Stimulated activated naive CD8-positive, alpha-beta T cell treated with anti-CD3 and anti-CD28 coated beads, Interleukin-15, amount 100 ng/mL, for 72 hours (primary cell): ENCODE data around the gene MTUS2.
"Not testable (repeated sequence)": the region's sequence is repeated elsewhere in the genome, so short reads cannot be mapped to it uniquely, and the experiment has no call there.

Source experiments
- ATAC-seq: fragments of 150-1000 bp; cut with Tn5 transposase; 2 replicates; pipeline ENCODE4 v1.10.0; 2021; ENCODE audit warnings: mild to moderate bottlenecking, moderate library complexity
- DNase-seq, 2 donors: peaks; one replicate each; pipeline ENCODE4 v3.0.0; 2021 to 2022
- H3K27ac Mint-ChIP-seq, 2 donors: one replicate each; pipeline ENCODE4 v1.8.0; 2022; ENCODE audit warnings: mild to moderate bottlenecking in 2 of 2, mixed read lengths in 2 of 2, moderate library complexity in 2 of 2
- H3K27me3 Mint-ChIP-seq: one replicate; pipeline ENCODE4 v1.8.0; 2022; ENCODE audit warnings: mixed read lengths
- H3K4me1 Mint-ChIP-seq: one replicate; pipeline ENCODE4 v1.8.0; 2022; ENCODE audit warnings: mild to moderate bottlenecking, mixed read lengths
- H3K4me3 Mint-ChIP-seq, 2 donors: one replicate each; pipeline ENCODE4 v1.8.0; 2022; ENCODE audit warnings: mild to moderate bottlenecking in 2 of 2, mixed read lengths in 2 of 2, moderate library complexity in 1 of 2
- H3K9me3 Mint-ChIP-seq, 2 donors: one replicate each; pipeline ENCODE4 v1.8.0; 2022; ENCODE audit warnings: mixed read lengths in 2 of 2

Gene MTUS2

DNA sequence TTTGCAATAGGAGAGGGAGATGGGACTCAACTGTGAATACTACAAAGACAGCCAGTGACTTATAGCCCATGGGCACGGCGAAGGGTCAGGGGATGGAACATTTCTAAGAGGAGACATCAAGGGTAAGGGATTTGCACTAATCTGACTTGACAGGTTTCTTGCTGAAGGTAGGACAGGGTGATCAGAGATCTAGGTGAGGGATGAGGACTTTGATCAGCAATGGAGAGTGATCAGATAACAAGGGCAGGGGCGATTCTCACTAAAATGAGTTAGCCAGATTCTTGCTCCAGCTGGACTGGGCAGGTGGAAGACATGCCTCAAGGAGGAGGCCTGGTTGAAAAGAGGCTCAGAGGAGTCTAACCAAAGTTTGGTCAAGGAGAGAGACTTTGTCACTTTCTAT is 566.1 kb downstream of the MTUS2 start:
- ATAC-seq (no peak), DNase-seq (no peak)
- H3K4me3 Mint-ChIP-seq, result no peak overlapping the region
- peak overlapping the region in 1 of 2 donors; percentile 43 for H3K27ac Mint-ChIP-seq
- H3K9me3 Mint-ChIP-seq, result peaks cover 0 to under 1% of the 10 kb centered on the region in 2 donors
- H3K4me1 Mint-ChIP-seq, result no peaks in the 10 kb centered on the region
- no peaks in the 10 kb centered on the region for H3K27me3 Mint-ChIP-seq

DNA sequence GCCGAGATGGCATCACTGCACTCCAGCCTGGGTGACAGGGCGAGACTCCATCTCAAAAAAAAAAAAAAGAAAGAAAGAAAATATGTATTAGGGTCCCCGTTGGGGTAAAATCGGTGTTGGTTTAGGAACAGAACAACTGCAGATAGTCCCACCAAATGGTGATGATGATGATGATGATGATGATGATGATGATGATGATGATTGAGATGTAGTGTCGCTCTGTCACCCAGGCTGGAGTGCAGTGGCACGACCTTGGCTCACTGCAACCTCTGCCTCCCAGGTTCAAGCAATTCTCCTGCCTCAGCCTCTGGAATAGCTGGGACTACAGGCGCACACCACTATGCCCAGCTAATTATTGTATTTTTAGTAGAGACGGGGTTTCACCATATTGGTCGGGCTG is 570.5 kb downstream of the MTUS2 start:
- not testable (repeated sequence) for H3K9me3 Mint-ChIP-seq, H3K4me3 Mint-ChIP-seq, H3K27ac Mint-ChIP-seq, H3K4me1 Mint-ChIP-seq, DNase-seq, ATAC-seq
- H3K27me3 Mint-ChIP-seq, result peaks cover 32% of the 10 kb centered on the region

DNA sequence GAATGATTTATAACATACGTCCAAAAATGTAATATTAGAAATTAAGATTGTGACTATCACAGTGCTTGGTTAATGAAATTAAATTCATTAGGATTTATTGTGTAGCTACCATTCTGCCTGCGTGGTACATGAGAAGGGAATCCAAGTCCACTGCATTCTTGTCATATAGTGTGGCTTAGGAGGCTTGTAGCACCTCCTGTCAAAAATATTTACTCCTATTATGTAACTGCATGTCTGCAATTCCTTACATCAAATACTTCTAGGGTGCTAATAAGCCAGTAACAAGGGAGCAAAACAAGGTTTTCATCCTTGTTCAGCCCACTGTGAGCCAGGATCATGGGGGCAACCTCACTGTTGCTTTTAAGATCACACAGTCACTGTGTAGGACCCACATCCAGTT is 576.3 kb downstream of the MTUS2 start:
- ATAC-seq (no peak), DNase-seq (no peak)
- no peak overlapping the region for H3K4me3 Mint-ChIP-seq
- H3K27me3 Mint-ChIP-seq, result peaks cover 41% of the 10 kb centered on the region
- H3K4me1 Mint-ChIP-seq, result no peaks in the 10 kb centered on the region
- H3K27ac Mint-ChIP-seq, result no peak overlapping the region
- no peaks in the 10 kb centered on the region for H3K9me3 Mint-ChIP-seq

DNA sequence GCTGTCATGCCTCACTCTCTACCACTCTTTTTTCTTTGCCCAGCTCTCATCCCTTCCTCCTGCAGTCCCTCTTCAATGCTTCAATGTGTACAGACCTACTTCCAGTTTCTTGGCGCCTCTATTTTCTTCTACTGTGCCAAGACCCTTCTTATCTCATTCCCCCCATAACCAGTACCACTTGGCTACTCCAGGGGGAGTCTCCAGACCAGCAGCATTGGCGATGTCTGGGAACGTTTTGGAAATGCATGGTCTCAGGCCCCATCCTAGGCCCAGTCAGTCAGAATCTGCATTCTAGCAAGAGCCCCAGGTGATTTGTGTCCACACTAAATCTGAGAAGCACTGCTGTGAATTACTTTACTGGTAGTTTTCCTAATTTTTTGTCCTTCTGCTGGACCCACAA is 577.1 kb downstream of the MTUS2 start:
- DNase-seq, result no peak
- H3K4me3 Mint-ChIP-seq, result no peak overlapping the region
- no peak overlapping the region for H3K27ac Mint-ChIP-seq
- no peaks in the 10 kb centered on the region for H3K4me1 Mint-ChIP-seq
- no peaks in the 10 kb centered on the region for H3K9me3 Mint-ChIP-seq
- H3K27me3 Mint-ChIP-seq, result peaks cover 37% of the 10 kb centered on the region
- no peak for ATAC-seq

DNA sequence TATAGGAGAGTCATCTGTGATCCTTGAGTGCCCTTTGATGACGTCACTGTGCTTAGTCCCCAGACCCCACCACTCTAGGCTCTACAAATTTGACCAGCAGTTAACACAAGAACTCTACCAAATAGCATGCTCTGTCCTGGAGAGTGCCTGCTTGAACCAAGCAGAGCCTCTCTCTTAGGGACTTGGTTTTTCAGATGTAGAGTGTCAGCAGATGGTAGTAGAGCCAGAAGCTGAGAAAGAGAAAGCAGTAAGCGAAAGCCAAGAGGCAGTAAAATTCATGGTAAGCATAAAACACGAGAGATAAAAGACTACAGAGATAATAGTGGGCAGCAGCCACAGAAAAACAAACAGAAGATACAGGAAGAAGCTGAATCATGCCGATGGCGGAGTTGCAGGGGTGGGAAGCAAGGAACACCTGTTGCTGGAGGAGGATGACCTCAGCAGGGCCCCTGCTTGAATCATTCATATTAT is 582.1 kb downstream of the MTUS2 start:
- no peak for DNase-seq
- Mint-ChIP-seq H3K27me3 (peaks cover 11% of the 10 kb centered on the region), H3K4me3 (no peak overlapping the region), H3K4me1 (no peaks in the 10 kb centered on the region), H3K27ac (peak overlapping the region in 1 of 2 donors; percentile 1), H3K9me3 (no peaks in the 10 kb centered on the region)
- ATAC-seq, result no peak

DNA sequence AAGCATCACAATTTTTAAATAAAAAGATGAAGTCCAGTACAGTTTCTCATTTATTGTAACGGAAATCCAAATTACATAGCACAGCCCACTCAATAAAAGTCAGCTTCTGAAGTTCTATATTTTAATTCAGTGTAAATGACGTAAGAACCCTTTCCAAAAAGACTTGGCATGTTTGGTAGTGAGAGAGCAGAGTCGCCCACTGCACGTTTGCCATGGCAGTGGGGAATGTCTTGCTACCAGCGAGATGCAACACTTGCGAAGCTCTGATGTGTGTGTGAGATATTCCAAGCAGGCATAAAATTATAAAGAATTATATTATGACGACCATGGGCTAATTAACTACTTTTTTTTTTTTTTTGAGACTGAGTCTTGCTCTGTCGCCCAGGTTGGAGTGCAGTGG is 585.3 kb downstream of the MTUS2 start:
- no peak for ATAC-seq
- Mint-ChIP-seq H3K4me3 (no peak overlapping the region), H3K4me1 (no peaks in the 10 kb centered on the region), H3K27me3 (peaks cover 8% of the 10 kb centered on the region), H3K9me3 (no peaks in the 10 kb centered on the region), H3K27ac (no peak overlapping the region)
- no peak for DNase-seq

DNA sequence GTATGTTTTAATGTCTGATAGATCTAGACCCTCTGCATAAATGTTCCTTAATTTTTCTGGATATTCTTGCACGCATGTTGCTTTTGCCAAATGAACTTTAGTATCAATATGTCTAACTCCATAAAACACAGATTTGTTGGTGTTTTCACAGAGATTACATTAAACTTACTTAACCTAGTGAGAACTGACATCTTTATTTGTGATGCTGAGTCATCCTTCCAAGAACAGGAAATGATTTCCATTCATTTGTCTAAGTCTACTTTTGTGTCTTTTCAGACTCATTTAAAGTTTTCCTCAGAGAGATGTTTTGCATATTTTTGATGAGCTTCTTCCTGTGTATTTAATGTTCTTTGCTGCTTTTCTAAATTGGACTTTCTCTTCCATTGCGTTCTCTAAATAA is 591.3 kb downstream of the MTUS2 start:
- ATAC-seq (no peak), DNase-seq (no peak)
- Mint-ChIP-seq H3K27me3 (no peaks in the 10 kb centered on the region), H3K4me1 (peaks cover 6% of the 10 kb centered on the region), H3K9me3 (peaks cover 7 to 8% of the 10 kb centered on the region in 2 donors), H3K4me3 (no peak overlapping the region), H3K27ac (no peak overlapping the region)

DNA sequence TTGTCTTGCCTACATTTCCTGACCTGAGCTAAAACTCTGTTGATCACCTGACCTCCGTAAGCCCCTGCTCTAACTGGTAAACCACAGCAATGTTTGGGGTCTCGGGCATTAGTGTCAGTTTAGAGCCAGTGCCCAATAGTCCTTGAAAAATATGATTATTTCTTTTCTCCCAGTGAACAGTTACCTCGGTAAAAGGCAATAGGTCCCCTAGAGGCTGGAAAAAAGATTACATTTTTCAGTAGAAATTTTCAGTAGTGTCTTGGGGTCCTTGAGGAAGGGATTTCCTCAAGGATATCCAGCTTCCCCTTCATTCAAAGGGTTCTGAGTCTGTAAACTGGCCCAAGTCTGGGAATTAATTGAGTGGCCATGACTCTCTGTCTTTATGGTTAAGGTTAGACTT is 597.9 kb downstream of the MTUS2 start:
- ATAC-seq (no peak), DNase-seq (no peak)
- Mint-ChIP-seq H3K27me3 (peaks cover 43% of the 10 kb centered on the region), H3K4me1 (no peaks in the 10 kb centered on the region), H3K9me3 (no peaks in the 10 kb centered on the region), H3K27ac (no peak overlapping the region), H3K4me3 (no peak overlapping the region)

DNA sequence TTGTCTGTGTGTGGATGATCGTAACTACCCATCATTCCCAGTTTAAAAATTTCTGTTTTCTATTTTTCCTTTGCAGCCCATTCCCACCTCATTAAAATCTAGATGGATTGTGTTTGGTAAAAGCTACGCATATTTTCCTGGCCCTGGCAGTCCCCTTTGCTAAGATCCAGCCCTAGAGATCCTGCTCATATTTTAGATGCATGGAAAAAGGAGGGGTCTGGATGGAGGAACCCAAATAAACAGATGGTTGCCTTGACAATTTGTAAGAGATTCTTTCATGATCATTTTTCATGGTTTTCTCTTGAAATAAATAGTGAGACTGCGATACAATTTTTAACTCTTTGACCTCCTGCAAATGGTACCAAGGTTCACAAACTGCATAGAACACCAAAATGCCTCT is 601.0 kb downstream of the MTUS2 start:
- H3K9me3 Mint-ChIP-seq, result no peaks in the 10 kb centered on the region
- no peaks in the 10 kb centered on the region for H3K4me1 Mint-ChIP-seq
- DNase-seq (no peak), ATAC-seq (no peak)
- no peak overlapping the region for H3K27ac Mint-ChIP-seq
- no peak overlapping the region for H3K4me3 Mint-ChIP-seq
- H3K27me3 Mint-ChIP-seq, result peaks cover 58% of the 10 kb centered on the region

DNA sequence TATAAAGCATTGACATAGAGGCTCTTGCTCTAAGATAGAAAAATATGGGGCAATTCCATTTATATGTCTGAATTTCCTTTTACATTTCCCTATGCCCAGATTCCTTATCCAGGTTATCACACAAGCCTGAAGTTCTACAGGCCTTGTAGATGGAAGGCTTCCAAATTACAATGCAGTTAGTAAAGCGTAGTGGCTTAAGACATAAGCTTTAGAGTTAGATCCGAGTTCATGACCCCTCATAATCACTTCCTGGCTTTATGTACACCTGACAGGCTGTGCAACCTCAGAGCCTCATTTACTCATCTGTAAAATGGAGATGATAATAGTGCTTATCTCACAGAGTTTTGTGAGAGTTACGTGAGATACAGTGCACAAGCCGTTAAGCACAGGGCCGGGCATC is 601.9 kb downstream of the MTUS2 start:
- DNase-seq (no peak), ATAC-seq (no peak)
- H3K27ac Mint-ChIP-seq, result no peak overlapping the region
- no peaks in the 10 kb centered on the region for H3K9me3 Mint-ChIP-seq
- H3K27me3 Mint-ChIP-seq, result peaks cover 67% of the 10 kb centered on the region
- H3K4me3 Mint-ChIP-seq, result no peak overlapping the region
- no peaks in the 10 kb centered on the region for H3K4me1 Mint-ChIP-seq

DNA sequence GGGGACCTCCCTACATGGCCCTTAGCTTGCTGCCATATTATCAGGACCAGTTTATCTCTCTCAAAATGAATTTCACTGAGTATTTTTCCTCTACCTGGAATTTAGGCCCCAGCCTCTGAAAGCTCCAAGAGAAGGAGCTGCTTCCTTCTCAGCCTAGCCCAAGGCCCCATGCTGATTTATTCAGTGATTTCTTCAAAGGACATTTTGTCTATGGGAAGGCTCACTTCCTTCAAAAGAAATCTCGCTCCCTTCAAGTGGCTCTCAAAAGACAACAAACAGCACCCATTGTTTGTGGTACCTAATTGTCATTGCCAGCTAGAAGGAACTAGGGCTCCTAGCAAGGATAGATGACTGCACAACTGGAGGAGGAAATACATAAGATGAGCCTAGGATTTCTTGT is 602.9 kb downstream of the MTUS2 start:
- Mint-ChIP-seq H3K4me3 (no peak overlapping the region), H3K27ac (no peak overlapping the region), H3K27me3 (peaks cover 66% of the 10 kb centered on the region), H3K4me1 (no peaks in the 10 kb centered on the region), H3K9me3 (no peaks in the 10 kb centered on the region)
- no peak for ATAC-seq
- DNase-seq, result no peak

DNA sequence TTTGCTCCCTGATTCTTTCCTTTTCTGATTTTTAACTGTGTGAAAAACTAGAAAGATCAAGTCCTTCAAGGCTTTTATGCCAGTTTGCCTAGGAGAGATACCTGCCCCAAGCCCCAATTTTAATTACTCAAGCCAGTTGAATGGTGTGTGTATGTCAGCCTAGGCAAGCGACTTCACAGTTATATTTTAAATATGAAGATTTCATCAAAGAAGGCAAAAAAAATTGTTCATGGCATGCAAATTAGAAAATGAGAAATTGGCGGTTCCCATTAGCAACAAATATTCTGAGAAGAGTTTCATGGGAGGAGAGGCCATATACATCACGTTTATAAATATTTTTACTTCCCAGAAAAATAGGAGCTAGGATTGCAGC is 607.8 kb downstream of the MTUS2 start:
- Mint-ChIP-seq H3K4me1 (peaks cover 7% of the 10 kb centered on the region), H3K27ac (no peak overlapping the region), H3K27me3 (peaks cover 73% of the 10 kb centered on the region), H3K4me3 (no peak overlapping the region), H3K9me3 (no peaks in the 10 kb centered on the region)
- DNase-seq (no peak), ATAC-seq (no peak)

DNA sequence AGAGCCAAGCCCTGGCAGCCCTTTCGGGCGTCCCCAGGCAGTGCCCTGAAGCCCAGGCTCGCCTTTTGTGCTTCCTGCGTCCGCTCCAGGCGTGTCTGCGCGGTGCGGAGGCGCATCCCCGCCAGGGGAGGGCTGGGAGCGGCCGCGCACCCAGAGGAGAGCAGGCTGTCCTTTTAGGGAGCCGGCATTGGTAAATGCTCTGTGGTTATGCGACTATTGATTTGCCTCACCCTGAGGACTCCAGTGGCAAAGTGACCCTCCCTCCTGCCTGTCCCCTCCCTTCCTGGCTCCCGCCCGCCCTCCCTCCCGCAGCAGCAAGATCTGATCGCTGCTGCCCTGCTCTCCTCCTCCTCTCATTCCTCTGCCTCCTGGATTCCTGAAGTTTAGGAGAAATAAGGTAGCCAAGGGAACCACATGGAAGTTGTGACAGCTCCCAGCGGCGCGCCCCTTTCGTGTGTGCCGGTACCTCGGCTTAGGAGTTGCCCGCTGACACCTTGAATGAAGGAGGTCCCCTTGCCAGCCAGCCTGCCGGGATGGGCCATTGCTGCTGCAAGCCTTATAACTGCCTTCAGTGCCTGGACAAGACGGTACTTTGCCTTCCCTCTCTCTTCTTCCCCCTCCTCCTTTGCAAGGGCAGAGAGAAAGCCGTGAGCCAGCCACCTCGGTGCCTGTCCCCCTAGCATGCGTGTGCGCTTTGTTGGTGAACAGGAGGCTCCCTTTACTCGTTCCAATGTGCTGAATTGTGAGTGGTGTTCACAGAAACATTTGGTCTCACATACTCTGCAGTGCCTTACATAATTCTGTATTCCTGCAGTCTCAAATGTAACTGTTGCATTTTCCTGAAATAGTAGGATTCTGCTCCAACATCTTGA is 608.4 kb downstream of the MTUS2 start:
- no peak for DNase-seq
- peaks cover 70% of the 10 kb centered on the region for H3K27me3 Mint-ChIP-seq
- H3K9me3 Mint-ChIP-seq, result no peaks in the 10 kb centered on the region
- no peak for ATAC-seq
- no peak overlapping the region for H3K27ac Mint-ChIP-seq
- H3K4me1 Mint-ChIP-seq, result peaks cover 7% of the 10 kb centered on the region
- H3K4me3 Mint-ChIP-seq, result peak overlapping the region in 1 of 2 donors; percentile 69

DNA sequence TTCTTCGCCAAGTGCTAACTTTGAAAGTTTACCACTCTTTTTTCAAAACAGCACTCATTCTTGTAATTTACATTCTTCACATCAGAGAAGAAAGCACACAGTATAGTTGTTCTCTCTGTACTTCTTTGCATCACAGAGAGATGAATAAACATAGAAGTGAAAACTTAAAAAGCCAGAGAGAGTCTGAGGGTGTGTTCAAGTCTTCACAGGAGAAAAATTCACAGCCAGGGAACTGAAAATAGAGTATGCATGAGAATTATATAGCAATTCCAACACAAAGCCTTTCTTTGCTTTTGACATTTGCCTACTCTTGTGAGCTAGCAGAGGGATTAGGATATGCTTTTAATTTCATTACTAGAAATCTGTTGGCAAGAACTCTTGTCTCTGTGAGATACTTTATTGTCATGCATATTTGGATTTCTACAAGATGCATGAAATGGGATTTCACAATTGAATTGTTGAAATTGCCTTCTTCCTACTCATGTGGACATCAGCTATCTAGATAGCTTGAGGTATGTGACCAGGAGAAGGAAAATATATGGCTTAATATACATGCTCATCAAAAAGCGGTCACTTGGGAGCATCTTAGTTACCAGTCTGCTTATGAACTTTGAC is 609.3 kb downstream of the MTUS2 start:
- DNase-seq (no peak), ATAC-seq (no peak)
- H3K4me1 Mint-ChIP-seq, result peaks cover 7% of the 10 kb centered on the region
- H3K9me3 Mint-ChIP-seq, result no peaks in the 10 kb centered on the region
- no peak overlapping the region for H3K27ac Mint-ChIP-seq
- peaks cover 71% of the 10 kb centered on the region for H3K27me3 Mint-ChIP-seq
- H3K4me3 Mint-ChIP-seq, result no peak overlapping the region

DNA sequence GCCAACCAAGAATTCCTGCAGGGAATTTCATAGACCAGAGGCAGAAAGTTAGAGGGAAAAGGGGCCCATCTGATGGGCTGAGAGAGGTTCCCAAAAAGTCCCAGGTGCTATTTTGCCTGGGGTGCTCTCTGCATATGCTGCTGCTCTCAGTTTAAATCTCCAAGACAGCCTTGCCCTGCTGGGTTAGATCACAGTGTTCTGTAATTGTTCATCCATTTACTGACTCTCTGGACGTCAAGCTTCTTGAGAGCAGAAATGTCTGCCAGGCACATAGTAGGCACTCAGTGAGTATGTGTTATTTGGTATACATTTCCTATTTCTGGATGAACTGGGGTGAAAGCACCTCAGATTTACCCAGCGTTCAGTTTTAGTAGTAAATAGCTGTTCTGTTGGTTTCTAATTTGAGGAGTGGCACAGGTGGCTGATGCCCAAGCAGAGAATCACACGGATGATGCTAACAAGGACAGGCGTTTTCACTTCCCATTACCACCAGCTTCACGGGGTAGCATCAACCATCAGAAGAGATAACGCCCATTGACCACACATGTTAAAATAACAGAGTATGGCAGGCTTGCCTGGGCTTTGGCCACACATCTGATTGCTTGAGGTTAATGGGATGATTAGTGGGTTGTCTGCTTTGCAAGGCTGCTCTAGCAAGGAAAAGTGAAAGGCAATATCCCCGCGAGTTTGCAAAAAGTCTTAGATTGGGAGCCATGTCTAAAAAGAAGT is 614.2 kb downstream of the MTUS2 start:
- no peak overlapping the region for H3K27ac Mint-ChIP-seq
- DNase-seq (no peak), ATAC-seq (no peak)
- H3K4me1 Mint-ChIP-seq, result no peaks in the 10 kb centered on the region
- H3K4me3 Mint-ChIP-seq, result no peak overlapping the region
- H3K9me3 Mint-ChIP-seq, result no peaks in the 10 kb centered on the region
- H3K27me3 Mint-ChIP-seq, result peaks cover 47% of the 10 kb centered on the region
